GM23248 (cell line): ENCODE results near the gene VIL1. TPM values are rescaled to one million over a fixed set of nuclear protein-coding genes. Genes with fewer than 3 reads are reported as not detected.

ENCODE experiments used
- DNase-seq: peaks from one replicate; pipeline ENCODE4 v3.0.0-alpha.2; 2015
- H2AFZ ChIP-seq: fragments of 200-600 bp; sonication (generic); 2 replicates; pipeline ENCODE4 v1.6.1; 2016; ENCODE audit warnings: antibody characterized with exemption
- H3F3A ChIP-seq: fragments of 200-600 bp; sonication (generic); 2 replicates; pipeline ENCODE4 v1.6.1; 2016; ENCODE audit warnings: mild to moderate bottlenecking, antibody characterized with exemption, mixed run types; ENCODE audit not compliant: insufficient read depth
- H3K27ac ChIP-seq: fragments of 200-600 bp; sonication (generic); 2 replicates; pipeline ENCODE4 v1.5.1; 2016; ENCODE audit warnings: mild to moderate bottlenecking
- H3K27me3 ChIP-seq: fragments of 200-600 bp; sonication (generic); replicated peaks from 2 replicates; pipeline ENCODE4 v1.6.1; 2016; ENCODE audit warnings: mild to moderate bottlenecking; ENCODE audit not compliant: insufficient read depth
- H3K36me3 ChIP-seq: fragments of 200-600 bp; sonication (generic); 2 replicates; pipeline ENCODE4 v1.6.1; 2016; ENCODE audit warnings: low read depth, mild to moderate bottlenecking
- H3K4me1 ChIP-seq: fragments of 200-600 bp; sonication (generic); 2 replicates; pipeline ENCODE4 v1.6.1; 2016; ENCODE audit warnings: mild to moderate bottlenecking; ENCODE audit not compliant: insufficient read depth
- H3K4me2 ChIP-seq: fragments of 200-600 bp; sonication (generic); one replicate; pipeline ENCODE4 v1.6.1; 2016; ENCODE audit warnings: mild to moderate bottlenecking; ENCODE audit not compliant: unreplicated experiment
- H3K4me3 ChIP-seq: fragments of 200-600 bp; sonication (generic); 2 replicates; pipeline ENCODE4 v1.5.1; 2016; ENCODE audit warnings: mild to moderate bottlenecking
- H3K79me2 ChIP-seq: fragments of 200-600 bp; sonication (generic); 2 replicates; pipeline ENCODE4 v1.6.1; 2016; ENCODE audit warnings: mild to moderate bottlenecking; ENCODE audit not compliant: insufficient read depth
- H3K9ac ChIP-seq: fragments of 200-600 bp; sonication (generic); 2 replicates; pipeline ENCODE4 v1.6.1; 2016; ENCODE audit warnings: mild to moderate bottlenecking
- H3K9me2 ChIP-seq: fragments of 200-600 bp; sonication (generic); 2 replicates; pipeline ENCODE4 v1.6.1; 2016; ENCODE audit warnings: mixed run types, mild to moderate bottlenecking, moderate library complexity; ENCODE audit not compliant: insufficient read depth
- H3K9me3 ChIP-seq: fragments of 200-600 bp; sonication (generic); one replicate; pipeline ENCODE4 v1.6.1; 2017; ENCODE audit warnings: low read depth
- H4K20me1 ChIP-seq: fragments of 200-600 bp; sonication (generic); 2 replicates; pipeline ENCODE4 v1.6.0; 2016; ENCODE audit not compliant: insufficient read depth
- EZH2 ChIP-seq: fragments of 200-600 bp; sonication (generic); IDR thresholded peaks from 2 replicates; pipeline ENCODE4 v1.6.1; 2018; ENCODE audit warnings: antibody characterized with exemption, mild to moderate bottlenecking; ENCODE audit not compliant: insufficient read depth, poor library complexity, severe bottlenecking
- EZH2phosphoT487 ChIP-seq: fragments of 200-600 bp; sonication (generic); IDR thresholded peaks from 2 replicates; pipeline ENCODE4 v1.6.1; 2018; ENCODE audit warnings: antibody characterized with exemption, moderate library complexity, mild to moderate bottlenecking, low read depth; ENCODE audit not compliant: insufficient read depth
- WGBS, 2 experiments: methylation state at CpG; one replicate each; pipeline ENCODE4 v1.1.6; 2015 to 2017; ENCODE audit warnings: low lambda C conversion rate in 2 of 2, low coverage in 1 of 2; ENCODE audit errors: missing lambda C conversion rate in 2 of 2; 5-methylcytosine and 5-hydroxymethylcytosine counted together
- in situ Hi-C: fragments of 300-500 bp; cut with MboI; formaldehyde crosslinking; loops from 2 replicates; pipeline ENCODE4 v1.15.0; 2020
- polyA plus RNA-seq: library from polyadenylated mRNA; unstranded; fragments of >200 nt; fragmentation: Nextera tagmentation; extraction: Ambion mirVana; gene quantifications from 2 replicates; pipeline ENCODE4 v1.2.1, GENCODE V29; 2016
- total RNA-seq: library from RNA; depleted of rRNA; stranded (reverse); fragments of >200 nt; shearing (Covaris generic); gene quantifications from 2 replicates; pipeline ENCODE4 v1.2.3, GENCODE V29; 2014

Gene VIL1
- total and polyA plus RNA-seq, 2 experiments from 2014 or later, result not detected

GRCh38 chr2:218400930-218401881 is 17.7 kb upstream of the VIL1 start:
- Histone ChIP-seq H3K27ac (peak overlapping the region; percentile 91; the same call in 1 of the 2 replicates), H3K36me3 (0 out of 2 replicates have a peak, but pooled peaks cover 3% of the 10 kb centered on the region), H3K4me1 (peaks cover 21% of the 10 kb centered on the region), H2AFZ (no peak overlapping the region), H3K79me2 (peaks cover 40% of the 10 kb centered on the region), H3K4me3 (peak overlapping the region; percentile 98), H3K4me2 (peak overlapping the region; percentile 70), H3K27me3 (no peaks in the 10 kb centered on the region), H3F3A (peaks cover 20% of the 10 kb centered on the region; the same call in 1 of the 2 replicates), H3K9me3 (no peaks in the 10 kb centered on the region), H3K9me2 (no peaks in the 10 kb centered on the region), H4K20me1 (no peaks in the 10 kb centered on the region), H3K9ac (peak overlapping the region; percentile 99)
- in situ Hi-C loops, result no loop called here
- 31 to 42% methylated on average over 18 to 24 of the region's 24 CpGs for WGBS, 2 experiments
- no peak for TF ChIP-seq EZH2
- TF ChIP-seq EZH2phosphoT487, result no peak
- peak; percentile 22 for DNase-seq

- no peak for DNase-seq
- Histone ChIP-seq H3K4me2 (peak overlapping the region; percentile 70), H3K4me1 (peaks cover 24% of the 10 kb centered on the region), H3K27ac (no peak overlapping the region), H3K79me2 (peaks cover 40% of the 10 kb centered on the region), H3F3A (peaks cover 23% of the 10 kb centered on the region), H3K27me3 (no peaks in the 10 kb centered on the region), H2AFZ (no peak overlapping the region), H3K9me2 (no peaks in the 10 kb centered on the region), H3K9ac (peak overlapping the region; percentile 99; the same call in 1 of the 2 replicates), H4K20me1 (no peaks in the 10 kb centered on the region), H3K36me3 (0 out of 2 replicates have a peak, but pooled peaks cover 3% of the 10 kb centered on the region), H3K4me3 (peak overlapping the region; percentile 98; the same call in 1 of the 2 replicates), H3K9me3 (no peaks in the 10 kb centered on the region)
- 77 to 91% methylated on average over 6 to 9 of the region's 9 CpGs for WGBS, 2 experiments
- no peak for TF ChIP-seq EZH2phosphoT487
- TF ChIP-seq EZH2, result no peak
- in situ Hi-C loops, result no loop called here
These were observed 17.0 kb upstream of the VIL1 start for GRCh38 chr2:218401890-218402289.

- no peaks in the 10 kb centered on the region for H3K27me3 ChIP-seq
These were observed 16.4 kb upstream of the VIL1 start for GRCh38 chr2:218402491-218402901.

GRCh38 chr2:218402911-218403411 is 16.0 kb upstream of the VIL1 start:
- no peak for DNase-seq
- H3K9me3 ChIP-seq, result no peaks in the 10 kb centered on the region
- TF ChIP-seq EZH2phosphoT487 (no peak), EZH2 (no peak)
- peaks cover 22% of the 10 kb centered on the region for H3K4me1 ChIP-seq
- H3K4me3 ChIP-seq, result no peak overlapping the region
- no peak overlapping the region for H3K9ac ChIP-seq
- no peaks in the 10 kb centered on the region for H4K20me1 ChIP-seq
- in situ Hi-C loops, result no loop called here
- no peak overlapping the region for H2AFZ ChIP-seq
- H3K36me3 ChIP-seq, result 0 out of 2 replicates have a peak, but pooled peaks cover 3% of the 10 kb centered on the region
- no peaks in the 10 kb centered on the region for H3K9me2 ChIP-seq
- peaks cover 40% of the 10 kb centered on the region for H3K79me2 ChIP-seq
- 89% methylated on average over 15 to 26 of the region's 26 CpGs for WGBS, 2 experiments
- H3K27ac ChIP-seq, result no peak overlapping the region
- H3K4me2 ChIP-seq, result no peak overlapping the region
- no peaks in the 10 kb centered on the region for H3K27me3 ChIP-seq
- peaks cover 18% of the 10 kb centered on the region for H3F3A ChIP-seq

More at GRCh38 chr2:218402491-218402901, 16.4 kb upstream of the VIL1 start:
- Histone ChIP-seq H3K4me2 (no peak overlapping the region), H3F3A (peaks cover 21% of the 10 kb centered on the region), H2AFZ (no peak overlapping the region), H3K4me1 (peaks cover 23% of the 10 kb centered on the region), H3K36me3 (0 out of 2 replicates have a peak, but pooled peaks cover 3% of the 10 kb centered on the region), H3K79me2 (peaks cover 40% of the 10 kb centered on the region), H3K9me2 (no peaks in the 10 kb centered on the region), H3K9ac (peak overlapping the region; percentile 99; the same call in 1 of the 2 replicates), H3K9me3 (no peaks in the 10 kb centered on the region), H4K20me1 (no peaks in the 10 kb centered on the region), H3K4me3 (no peak overlapping the region), H3K27ac (no peak overlapping the region)
- TF ChIP-seq EZH2phosphoT487, result no peak
- no peak for TF ChIP-seq EZH2
- 53 to 63% methylated on average over 6 to 8 of the region's 8 CpGs for WGBS, 2 experiments
- DNase-seq, result no peak
- in situ Hi-C loops, result no loop called here
